RWPE2 (cell line): ENCODE results near the gene SNAP47.
"Not testable (repeated sequence)": the region's sequence is repeated elsewhere in the genome, so short reads cannot be mapped to it uniquely, and the experiment has no call there.

Experiments used
- ATAC-seq: fragments of 200-7000 bp; cut with Tn5 transposase; 3 replicates; pipeline ENCODE4 v1.9.1; 2021; ENCODE audit warnings: low read depth
- DNase-seq: peaks from one replicate; pipeline ENCODE4 v3.0.0-alpha.2; 2020; ENCODE audit warnings: low spot score
- H3K27ac ChIP-seq: fragments of 450-650 bp; 2 replicates; pipeline ENCODE4 v1.5.1; 2017; ENCODE audit warnings: mild to moderate bottlenecking; ENCODE audit not compliant: poor library complexity, severe bottlenecking
- H3K27me3 ChIP-seq: fragments of 250-450 bp; sonication (Bioruptor Pico); 2 replicates; pipeline ENCODE4 v1.5.1; 2021; ENCODE audit warnings: mild to moderate bottlenecking, moderate library complexity; ENCODE audit not compliant: insufficient read depth, poor library complexity, severe bottlenecking
- H3K36me3 ChIP-seq: fragments of 250-450 bp; sonication (Bioruptor Pico); 2 replicates; pipeline ENCODE4 v1.5.1; 2020; ENCODE audit warnings: low read depth, mild to moderate bottlenecking, moderate library complexity
- H3K4me1 ChIP-seq: fragments of 250-450 bp; sonication (Bioruptor Pico); 2 replicates; pipeline ENCODE4 v1.5.1; 2021; ENCODE audit warnings: mild to moderate bottlenecking, moderate library complexity; ENCODE audit not compliant: insufficient read depth, poor library complexity, severe bottlenecking
- H3K4me3 ChIP-seq: fragments of 250-450 bp; sonication (Bioruptor Pico); 2 replicates; pipeline ENCODE4 v1.5.1; 2021; ENCODE audit warnings: mild to moderate bottlenecking, moderate library complexity; ENCODE audit not compliant: severe bottlenecking
- H3K9me3 ChIP-seq: fragments of 250-450 bp; sonication (Bioruptor Pico); 2 replicates; pipeline ENCODE4 v1.5.1; 2021; ENCODE audit warnings: mild to moderate bottlenecking, moderate library complexity; ENCODE audit not compliant: severe bottlenecking
- CTCF ChIP-seq: fragments of 450-650 bp; IDR thresholded peaks from one replicate; pipeline ENCODE4 v1.5.1; 2017; ENCODE audit warnings: mild to moderate bottlenecking, moderate library complexity; ENCODE audit not compliant: poor library complexity, severe bottlenecking

The SNAP47 gene

GRCh38 chr1:227734856-227735538, at the start of gene SNAP47, which contains the start of gene JMJD4:
Gene SNAP47 (plus strand): TSS chr1:227735435. CDS start chr1:227747737, 12,302 bp downstream.
Gene JMJD4 (minus strand): TSS chr1:227735302. CDS start chr1:227735273, 29 bp downstream.
- peak; percentile 85 for ATAC-seq
- TF ChIP-seq CTCF = no peak
- Histone ChIP-seq H3K9me3 (no peaks in the 10 kb centered on the region), H3K27me3 (no peaks in the 10 kb centered on the region), H3K4me1 (no peaks in the 10 kb centered on the region), H3K27ac (peak within 1 kb of the TSS; percentile 26), H3K4me3 (peak within 1 kb of the TSS; percentile 50), H3K36me3 (no peaks in the 10 kb centered on the region)
- DNase-seq = peak; percentile 72

GRCh38 chr1:227685807-227686206, 49.4 kb upstream of the SNAP47 start:
- no peaks in the 10 kb centered on the region for H3K36me3 ChIP-seq
- no peak overlapping the region for H3K27ac ChIP-seq
- no peak for ATAC-seq
- TF ChIP-seq CTCF = no peak
- H3K27me3 ChIP-seq = no peaks in the 10 kb centered on the region
- DNase-seq = no peak
- H3K9me3 ChIP-seq = no peaks in the 10 kb centered on the region
- no peaks in the 10 kb centered on the region for H3K4me1 ChIP-seq
- H3K4me3 ChIP-seq = no peak overlapping the region

- no peaks in the 10 kb centered on the region for H3K36me3 ChIP-seq
- H3K27ac ChIP-seq = no peak overlapping the region
- ATAC-seq (no peak), DNase-seq (no peak)
- H3K4me3 ChIP-seq = no peak overlapping the region
- no peaks in the 10 kb centered on the region for H3K27me3 ChIP-seq
- H3K9me3 ChIP-seq = no peaks in the 10 kb centered on the region
- H3K4me1 ChIP-seq = no peaks in the 10 kb centered on the region
- no peak for TF ChIP-seq CTCF
Measured at GRCh38 chr1:227697321-227697864, 37.8 kb upstream of the SNAP47 start.

GRCh38 chr1:227701631-227702030, 33.6 kb upstream of the SNAP47 start:
- not testable (repeated sequence) for H3K27ac ChIP-seq, H3K9me3 ChIP-seq, H3K36me3 ChIP-seq, H3K4me3 ChIP-seq, ATAC-seq, H3K27me3 ChIP-seq, H3K4me1 ChIP-seq, DNase-seq

- Histone ChIP-seq H3K36me3 (no peaks in the 10 kb centered on the region), H3K9me3 (no peaks in the 10 kb centered on the region), H3K4me1 (no peaks in the 10 kb centered on the region), H3K27me3 (no peaks in the 10 kb centered on the region), H3K4me3 (no peak overlapping the region), H3K27ac (no peak overlapping the region)
- no peak for TF ChIP-seq CTCF
- ATAC-seq = no peak
- no peak for DNase-seq
Measured at GRCh38 chr1:227707846-227708245, 27.4 kb upstream of the SNAP47 start.
